KMS-11 (cell line): ENCODE data around the gene KCNMB3.

Experiments
- H2AFZ ChIP-seq: fragments of 200-600 bp; sonication (generic); 2 replicates; pipeline ENCODE4 v1.6.1; 2016; ENCODE audit warnings: antibody characterized with exemption, mixed run types, low read depth
- H3K27ac ChIP-seq: fragments of 200-600 bp; sonication (generic); 2 replicates; pipeline ENCODE4 v1.6.1; 2016; ENCODE audit warnings: mild to moderate bottlenecking, mixed run types
- H3K27me3 ChIP-seq: fragments of 200-600 bp; sonication (generic); 2 replicates; pipeline ENCODE4 v1.6.1; 2017; ENCODE audit warnings: mild to moderate bottlenecking, low read depth, mixed run types, moderate library complexity; ENCODE audit not compliant: insufficient read depth
- H3K36me3 ChIP-seq: fragments of 200-600 bp; sonication (generic); 2 replicates; pipeline ENCODE4 v1.6.1; 2017; ENCODE audit warnings: mild to moderate bottlenecking, mixed run types; ENCODE audit not compliant: insufficient read depth
- H3K4me1 ChIP-seq: fragments of 200-600 bp; sonication (generic); 2 replicates; pipeline ENCODE4 v1.6.1; 2016; ENCODE audit warnings: mild to moderate bottlenecking, low read depth, mixed run types; ENCODE audit not compliant: poor library complexity, severe bottlenecking
- H3K4me2 ChIP-seq: fragments of 200-600 bp; sonication (generic); 2 replicates; pipeline ENCODE4 v1.7.0; 2016; ENCODE audit warnings: mild to moderate bottlenecking, mixed run types
- H3K4me3 ChIP-seq: fragments of 200-600 bp; sonication (generic); IDR thresholded peaks from 2 replicates; pipeline ENCODE4 v1.6.1; 2017; ENCODE audit warnings: low read depth, low read length, mixed read lengths; ENCODE audit not compliant: insufficient read depth
- H3K79me2 ChIP-seq: fragments of 200-600 bp; sonication (generic); 2 replicates; pipeline ENCODE4 v1.6.1; 2016; ENCODE audit warnings: low read depth, mixed run types; ENCODE audit not compliant: insufficient read depth
- H3K9ac ChIP-seq: fragments of 200-600 bp; sonication (generic); 2 replicates; pipeline ENCODE4 v1.6.1; 2016; ENCODE audit warnings: mild to moderate bottlenecking, mixed run types
- H4K20me1 ChIP-seq: fragments of 200-600 bp; sonication (generic); 2 replicates; pipeline ENCODE4 v1.6.1; 2016; ENCODE audit warnings: mild to moderate bottlenecking, mixed run types; ENCODE audit not compliant: insufficient read depth
- TF ChIP-seq, protein P1 (sequence below): fragments of 200-600 bp; sonication (generic); conservative IDR thresholded peaks from 2 replicates; pipeline ENCODE4 v1.6.1; 2017; ENCODE audit warnings: low read depth, mild to moderate bottlenecking, antibody characterized with exemption, low read length, moderate library complexity, mixed read lengths

KCNMB3 gene

DNA sequence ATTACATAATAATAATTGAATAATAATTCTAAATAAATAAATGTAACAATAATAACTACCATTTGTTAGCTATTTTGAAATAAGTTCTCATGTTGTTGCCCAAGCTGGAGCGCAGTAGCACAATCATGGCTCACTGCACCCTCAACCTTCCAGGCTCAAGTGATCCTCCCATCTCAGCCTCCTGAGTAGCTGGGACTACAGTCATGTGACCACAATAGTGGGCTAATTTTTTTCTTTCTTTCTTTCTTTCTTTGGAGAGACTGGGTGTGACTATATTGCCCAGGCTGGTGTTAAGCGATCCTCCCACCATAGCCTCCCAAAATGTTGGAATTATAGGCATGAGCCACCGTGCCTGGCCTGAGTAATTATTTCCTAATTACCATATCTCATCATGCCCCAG is 30.9 kb upstream of the KCNMB3 start:
- Histone ChIP-seq H3K36me3 (no peaks in the 10 kb centered on the region), H4K20me1 (no peaks in the 10 kb centered on the region), H3K27me3 (no peaks in the 10 kb centered on the region), H3K79me2 (no peaks in the 10 kb centered on the region), H3K27ac (no peak overlapping the region), H3K4me3 (no peak overlapping the region), H3K4me1 (no peaks in the 10 kb centered on the region), H2AFZ (no peak overlapping the region), H3K9ac (no peak overlapping the region), H3K4me2 (no peak overlapping the region)
- TF ChIP-seq, protein P1, sequence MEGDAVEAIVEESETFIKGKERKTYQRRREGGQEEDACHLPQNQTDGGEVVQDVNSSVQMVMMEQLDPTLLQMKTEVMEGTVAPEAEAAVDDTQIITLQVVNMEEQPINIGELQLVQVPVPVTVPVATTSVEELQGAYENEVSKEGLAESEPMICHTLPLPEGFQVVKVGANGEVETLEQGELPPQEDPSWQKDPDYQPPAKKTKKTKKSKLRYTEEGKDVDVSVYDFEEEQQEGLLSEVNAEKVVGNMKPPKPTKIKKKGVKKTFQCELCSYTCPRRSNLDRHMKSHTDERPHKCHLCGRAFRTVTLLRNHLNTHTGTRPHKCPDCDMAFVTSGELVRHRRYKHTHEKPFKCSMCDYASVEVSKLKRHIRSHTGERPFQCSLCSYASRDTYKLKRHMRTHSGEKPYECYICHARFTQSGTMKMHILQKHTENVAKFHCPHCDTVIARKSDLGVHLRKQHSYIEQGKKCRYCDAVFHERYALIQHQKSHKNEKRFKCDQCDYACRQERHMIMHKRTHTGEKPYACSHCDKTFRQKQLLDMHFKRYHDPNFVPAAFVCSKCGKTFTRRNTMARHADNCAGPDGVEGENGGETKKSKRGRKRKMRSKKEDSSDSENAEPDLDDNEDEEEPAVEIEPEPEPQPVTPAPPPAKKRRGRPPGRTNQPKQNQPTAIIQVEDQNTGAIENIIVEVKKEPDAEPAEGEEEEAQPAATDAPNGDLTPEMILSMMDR = no peak

DNA sequence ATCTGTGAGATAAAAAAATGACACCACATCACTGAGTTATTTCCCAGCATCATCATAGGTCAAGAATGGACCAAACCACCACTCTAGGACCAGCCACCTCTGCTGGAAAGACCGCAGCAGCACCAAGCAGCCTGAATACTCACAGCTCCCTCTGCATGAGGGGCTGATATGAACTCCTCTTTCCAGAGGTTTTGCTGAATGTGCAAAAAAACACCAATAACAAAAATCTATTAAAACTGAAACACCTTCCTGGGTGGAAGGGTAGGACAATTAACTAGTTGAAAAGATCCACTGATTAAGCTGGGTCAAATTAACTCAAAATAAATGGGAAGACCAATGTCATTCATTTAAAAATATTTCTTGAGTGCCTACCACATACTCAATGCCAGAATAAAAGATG is 28.9 kb upstream of the KCNMB3 start:
- H3K9ac ChIP-seq = no peak overlapping the region
- H3K27ac ChIP-seq = no peak overlapping the region
- TF ChIP-seq, protein P1 = no peak
- no peaks in the 10 kb centered on the region for H3K36me3 ChIP-seq
- no peaks in the 10 kb centered on the region for H4K20me1 ChIP-seq
- H3K79me2 ChIP-seq = no peaks in the 10 kb centered on the region
- H3K27me3 ChIP-seq = no peaks in the 10 kb centered on the region
- H2AFZ ChIP-seq = no peak overlapping the region
- no peaks in the 10 kb centered on the region for H3K4me1 ChIP-seq
- H3K4me2 ChIP-seq = no peak overlapping the region
- no peak overlapping the region for H3K4me3 ChIP-seq

DNA sequence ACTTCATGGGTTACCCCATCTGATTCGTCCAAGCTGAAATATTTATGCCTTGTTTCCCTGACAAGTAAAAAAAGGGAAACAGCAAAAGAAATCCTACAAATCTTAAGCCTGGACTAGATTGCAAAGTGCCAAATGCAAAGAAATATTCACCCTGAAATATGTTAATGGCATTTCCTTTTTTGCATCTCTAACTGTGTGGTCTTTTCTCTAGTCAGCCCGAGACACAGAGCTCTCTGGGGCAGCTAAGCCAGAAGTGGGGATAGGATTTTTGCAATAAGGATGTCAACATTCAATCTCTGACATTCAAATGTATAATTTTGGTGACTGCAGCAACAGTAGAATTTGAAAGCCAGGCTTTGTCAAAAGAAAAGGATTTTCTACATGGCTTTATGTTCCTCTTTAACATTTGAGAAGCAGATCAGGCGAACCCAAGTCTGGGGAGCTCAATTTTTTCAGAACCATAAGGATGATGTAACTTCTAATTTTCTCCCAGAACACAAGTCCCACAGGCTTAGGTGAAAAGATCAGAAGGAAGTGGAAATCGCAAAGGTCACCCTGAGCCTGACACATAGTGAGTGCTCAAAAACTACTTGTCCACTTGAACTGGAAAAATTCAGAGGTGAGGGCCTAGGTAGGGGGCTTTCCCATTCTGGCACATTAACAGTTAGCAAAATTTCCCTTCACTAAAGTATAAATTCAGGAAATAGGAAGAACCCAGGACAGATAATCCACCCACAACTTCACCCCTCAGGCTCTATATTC is 28.2 kb upstream of the KCNMB3 start:
- TF ChIP-seq, protein P1 = no peak
- Histone ChIP-seq H4K20me1 (no peaks in the 10 kb centered on the region), H3K27me3 (no peaks in the 10 kb centered on the region), H3K4me2 (no peak overlapping the region), H2AFZ (no peak overlapping the region), H3K4me3 (no peak overlapping the region), H3K4me1 (no peaks in the 10 kb centered on the region), H3K79me2 (no peaks in the 10 kb centered on the region), H3K9ac (no peak overlapping the region), H3K27ac (no peak overlapping the region), H3K36me3 (no peaks in the 10 kb centered on the region)

- H4K20me1 ChIP-seq = no peaks in the 10 kb centered on the region
- H3K36me3 ChIP-seq = no peaks in the 10 kb centered on the region
- TF ChIP-seq, protein P1 = no peak
- H3K27ac ChIP-seq = no peak overlapping the region
- no peaks in the 10 kb centered on the region for H3K27me3 ChIP-seq
- H3K4me2 ChIP-seq = no peak overlapping the region
- no peaks in the 10 kb centered on the region for H3K79me2 ChIP-seq
- no peak overlapping the region for H3K4me3 ChIP-seq
- no peak overlapping the region for H2AFZ ChIP-seq
- no peaks in the 10 kb centered on the region for H3K4me1 ChIP-seq
- no peak overlapping the region for H3K9ac ChIP-seq
These were observed 27.2 kb upstream of the KCNMB3 start for GRCh38 chr3:179278151-179278550.
